PC-3 (cell line): ENCODE results near the gene CDH9. TPM values are rescaled to one million over a fixed set of nuclear protein-coding genes. Genes with fewer than 3 reads are reported as not detected.

ENCODE experiments used
- ATAC-seq: fragments of 200-7000 bp; cut with Tn5 transposase; 2 replicates; pipeline ENCODE4 v1.9.1; 2020; ENCODE audit warnings: mild to moderate bottlenecking, moderate library complexity
- BruUV-seq: library from RNA; stranded (reverse); fragments of 400-500 nt; replicated peaks from 2 replicates; lab custom pipeline; 2021; lab: Mats Ljungman, UMichigan
- CTCF ChIA-PET: fragments of 300-600 bp; sonication (Branson Sonifier 250); formaldehyde crosslinking; loops from one replicate; lab custom pipeline; 2022; ENCODE audit warnings: antibody characterized with exemption; lab: Charles Lee
- POLR2A ChIA-PET: fragments of 300-600 bp; sonication (Branson Sonifier 250); formaldehyde crosslinking; loops from one replicate; lab custom pipeline; 2022; ENCODE audit warnings: antibody characterized with exemption; ENCODE audit not compliant: unreplicated experiment; lab: Charles Lee
- DNase-seq: peaks from one replicate; pipeline ENCODE4 v3.0.0-alpha.2; 2015
- H2AFZ ChIP-seq: fragments of 300-600 bp; sonication (generic); 2 replicates; pipeline ENCODE4 v1.6.0; 2016; ENCODE audit warnings: antibody characterized with exemption, low read length
- H3F3A ChIP-seq: fragments of 300-600 bp; sonication (generic); one replicate; pipeline ENCODE4 v1.6.0; 2017; ENCODE audit warnings: antibody characterized with exemption, low read length, control low read depth, mild to moderate bottlenecking; ENCODE audit not compliant: unreplicated experiment
- H3K27ac ChIP-seq: fragments of 300-600 bp; sonication (generic); 2 replicates; pipeline ENCODE4 v1.5.1; 2016; ENCODE audit warnings: mild to moderate bottlenecking, low read length
- H3K27me3 ChIP-seq: fragments of 300-600 bp; sonication (generic); 2 replicates; pipeline ENCODE4 v1.6.1; 2016; ENCODE audit warnings: low read length, mixed read lengths
- H3K36me3 ChIP-seq: fragments of 300-600 bp; sonication (generic); 2 replicates; pipeline ENCODE4 v1.6.1; 2016; ENCODE audit warnings: low read depth, mixed run types, low read length, mixed read lengths
- H3K4me1 ChIP-seq: fragments of 300-600 bp; sonication (generic); 2 replicates; pipeline ENCODE4 v1.5.1; 2016; ENCODE audit warnings: low read length; ENCODE audit not compliant: insufficient read depth
- H3K4me2 ChIP-seq: fragments of 300-600 bp; sonication (generic); 2 replicates; pipeline ENCODE4 v1.6.0; 2016; ENCODE audit warnings: low read length
- H3K4me3 ChIP-seq: fragments of 300-600 bp; sonication (generic); 2 replicates; pipeline ENCODE4 v1.5.1; 2016; ENCODE audit warnings: mild to moderate bottlenecking, low read length, mixed read lengths
- H3K79me2 ChIP-seq: fragments of 300-600 bp; sonication (generic); 2 replicates; pipeline ENCODE4 v1.6.1; 2017; ENCODE audit warnings: low read length, mixed read lengths
- H3K9ac ChIP-seq: fragments of 300-600 bp; sonication (generic); 2 replicates; pipeline ENCODE4 v1.6.0; 2016; ENCODE audit warnings: mild to moderate bottlenecking, low read length
- H3K9me2 ChIP-seq: fragments of 300-600 bp; sonication (generic); replicated peaks from 2 replicates; pipeline ENCODE4 v1.6.1; 2016; ENCODE audit warnings: mixed run types, low read length, mixed read lengths
- H3K9me3 ChIP-seq: fragments of 300-600 bp; sonication (generic); 2 replicates; pipeline ENCODE4 v1.6.1; 2016; ENCODE audit warnings: low read length, mixed read lengths
- H4K20me1 ChIP-seq: fragments of 300-600 bp; sonication (generic); 2 replicates; pipeline ENCODE4 v1.6.1; 2016; ENCODE audit warnings: low read length, mixed read lengths
- CTCF ChIP-seq: fragments of 300-600 bp; sonication (generic); conservative IDR thresholded peaks from 2 replicates; pipeline ENCODE4 v1.5.1; 2017; ENCODE audit warnings: antibody characterized with exemption, low read depth, mild to moderate bottlenecking, low read length
- EZH2 ChIP-seq: fragments of 300-600 bp; sonication (generic); IDR thresholded peaks from one replicate; pipeline ENCODE4 v1.6.1; 2017; ENCODE audit warnings: antibody characterized with exemption, mild to moderate bottlenecking, low read length; ENCODE audit not compliant: unreplicated experiment
- EZH2phosphoT487 ChIP-seq: fragments of 300-600 bp; sonication (generic); IDR thresholded peaks from 2 replicates; pipeline ENCODE4 v1.6.1; 2018; ENCODE audit warnings: mild to moderate bottlenecking, antibody characterized with exemption, low read length, borderline replicate concordance
- intact Hi-C: fragments of 100-400 bp; cut with micrococcal nuclease; formaldehyde crosslinking; loops from 2 replicates; pipeline ENCODE4 v1.9.0; 2023
- total RNA-seq: library from RNA; depleted of rRNA; stranded (reverse); fragments of >200 nt; gene quantifications from 2 replicates; pipeline ENCODE4 v1.2.3, GENCODE V29; 2014

CDH9 gene
- total RNA-seq, 1 experiment from 2014 or later, result not detected

GRCh38 chr5:26940994-26941393 is 97.4 kb downstream of the CDH9 start:
- Histone ChIP-seq H3K27me3 (no peaks in the 10 kb centered on the region), H3K4me2 (no peak overlapping the region), H2AFZ (no peak overlapping the region), H3K27ac (peak overlapping the region; percentile 27), H4K20me1 (no peaks in the 10 kb centered on the region), H3K4me3 (no peak overlapping the region), H3K9me2 (no peaks in the 10 kb centered on the region), H3F3A (no peaks in the 10 kb centered on the region), H3K4me1 (peaks cover 9% of the 10 kb centered on the region), H3K9me3 (no peaks in the 10 kb centered on the region), H3K36me3 (no peaks in the 10 kb centered on the region), H3K9ac (no peak overlapping the region), H3K79me2 (no peaks in the 10 kb centered on the region)
- intact Hi-C loops, result no loop called here
- no TSS peak for BruUV-seq
- CTCF ChIA-PET, result no interaction called here
- peak; percentile 45 for ATAC-seq
- POLR2A ChIA-PET, result no interaction called here
- TF ChIP-seq CTCF (no peak), EZH2phosphoT487 (no peak), EZH2 (no peak)
- peak; percentile 51 for DNase-seq

- H3K27ac ChIP-seq, result no peak overlapping the region
- TF ChIP-seq EZH2phosphoT487 (no peak), EZH2 (no peak), CTCF (no peak)
- no TSS peak for BruUV-seq
- no peaks in the 10 kb centered on the region for H3F3A ChIP-seq
- no peak overlapping the region for H2AFZ ChIP-seq
- no peaks in the 10 kb centered on the region for H3K9me3 ChIP-seq
- DNase-seq (no peak), ATAC-seq (no peak)
- CTCF ChIA-PET, result no interaction called here
- no peak overlapping the region for H3K4me2 ChIP-seq
- H3K4me1 ChIP-seq, result no peaks in the 10 kb centered on the region
- no peak overlapping the region for H3K9ac ChIP-seq
- no peaks in the 10 kb centered on the region for H3K27me3 ChIP-seq
- H3K9me2 ChIP-seq, result no peaks in the 10 kb centered on the region
- no peaks in the 10 kb centered on the region for H4K20me1 ChIP-seq
- no peak overlapping the region for H3K4me3 ChIP-seq
- POLR2A ChIA-PET, result no interaction called here
- H3K79me2 ChIP-seq, result no peaks in the 10 kb centered on the region
- H3K36me3 ChIP-seq, result no peaks in the 10 kb centered on the region
- intact Hi-C loops, result no loop called here
Measured at GRCh38 chr5:26932238-26932637, 106.1 kb downstream of the CDH9 start.

GRCh38 chr5:26921439-26921838 is 116.9 kb downstream of the CDH9 start:
- no peaks in the 10 kb centered on the region for H3K9me2 ChIP-seq
- no peak for ATAC-seq
- ChIA-PET POLR2A (no interaction called here), CTCF (no interaction called here)
- H3K4me2 ChIP-seq, result no peak overlapping the region
- H3K4me3 ChIP-seq, result no peak overlapping the region
- H3F3A ChIP-seq, result no peaks in the 10 kb centered on the region
- DNase-seq, result no peak
- no peaks in the 10 kb centered on the region for H3K27me3 ChIP-seq
- H3K4me1 ChIP-seq, result no peaks in the 10 kb centered on the region
- no TSS peak for BruUV-seq
- no peaks in the 10 kb centered on the region for H3K79me2 ChIP-seq
- no peaks in the 10 kb centered on the region for H4K20me1 ChIP-seq
- TF ChIP-seq CTCF (no peak), EZH2 (no peak), EZH2phosphoT487 (no peak)
- H2AFZ ChIP-seq, result peak overlapping the region; percentile 45; the same call in 1 of the 2 replicates
- H3K36me3 ChIP-seq, result no peaks in the 10 kb centered on the region
- intact Hi-C loops, result no loop called here
- H3K9ac ChIP-seq, result no peak overlapping the region
- no peak overlapping the region for H3K27ac ChIP-seq
- H3K9me3 ChIP-seq, result no peaks in the 10 kb centered on the region
